ENCODE data around the gene CERS4.

GRCh38 chr19:8239528-8240273 lies 30.5 kb downstream of the CERS4 start:
- TF ChIP-seq CTCF (conservative IDR thresholded peaks at IDR 0.05) (no peak), EZH2 (IDR thresholded peaks at IDR 0.05; ENCODE audit: low read depth) (no peak)
